GM06990 (cell line): Measurements from ENCODE around the gene RAB41.

ENCODE experiments used
- DNase-seq: peaks from one replicate; pipeline ENCODE4 v3.0.0-alpha.2; 2011; ENCODE audit not compliant: insufficient read length; ENCODE audit errors: extremely low read depth
- H3K27me3 ChIP-seq: replicated peaks from 2 replicates; pipeline ENCODE4 v1.6.0; 2011; ENCODE audit warnings: low read length; ENCODE audit not compliant: control insufficient read depth, insufficient read depth
- H3K36me3 ChIP-seq: 2 replicates; pipeline ENCODE4 v1.5.1; 2011; ENCODE audit warnings: low read length; ENCODE audit not compliant: control insufficient read depth, insufficient read depth
- H3K4me3 ChIP-seq: replicated peaks from 2 replicates; pipeline ENCODE4 v1.5.1; 2011; ENCODE audit warnings: low read depth, mild to moderate bottlenecking, control low read depth, low read length
- TF ChIP-seq, protein P1 (sequence below): IDR thresholded peaks from 2 replicates; pipeline ENCODE4 v1.5.1; 2011; ENCODE audit warnings: low read length, control low read depth, mild to moderate bottlenecking, inconsistent platforms; ENCODE audit not compliant: insufficient read depth, poor library complexity, severe bottlenecking

RAB41 gene

DNA sequence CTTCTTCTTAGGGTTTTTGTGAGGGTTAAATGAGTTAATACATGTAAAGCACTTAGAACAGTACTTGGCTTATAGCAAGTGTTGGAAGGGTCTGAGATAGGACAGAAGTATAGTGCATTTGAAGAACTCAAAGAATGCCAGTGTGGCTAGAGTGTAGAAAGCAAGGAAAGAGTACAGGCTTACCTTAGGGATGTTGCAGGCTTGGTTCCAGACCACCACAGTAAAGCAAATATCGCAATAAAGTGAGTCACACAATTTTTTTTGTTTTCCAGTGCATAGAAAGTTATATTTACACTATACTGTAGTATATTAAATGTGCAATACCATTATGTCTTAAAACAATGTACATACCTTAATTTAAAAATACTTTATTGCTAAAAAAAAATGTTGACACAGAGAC lies 49.2 kb downstream of the RAB41 start:
- H3K36me3 ChIP-seq: no peaks in the 10 kb centered on the region
- no peaks in the 10 kb centered on the region for H3K27me3 ChIP-seq
- TF ChIP-seq, protein P1, sequence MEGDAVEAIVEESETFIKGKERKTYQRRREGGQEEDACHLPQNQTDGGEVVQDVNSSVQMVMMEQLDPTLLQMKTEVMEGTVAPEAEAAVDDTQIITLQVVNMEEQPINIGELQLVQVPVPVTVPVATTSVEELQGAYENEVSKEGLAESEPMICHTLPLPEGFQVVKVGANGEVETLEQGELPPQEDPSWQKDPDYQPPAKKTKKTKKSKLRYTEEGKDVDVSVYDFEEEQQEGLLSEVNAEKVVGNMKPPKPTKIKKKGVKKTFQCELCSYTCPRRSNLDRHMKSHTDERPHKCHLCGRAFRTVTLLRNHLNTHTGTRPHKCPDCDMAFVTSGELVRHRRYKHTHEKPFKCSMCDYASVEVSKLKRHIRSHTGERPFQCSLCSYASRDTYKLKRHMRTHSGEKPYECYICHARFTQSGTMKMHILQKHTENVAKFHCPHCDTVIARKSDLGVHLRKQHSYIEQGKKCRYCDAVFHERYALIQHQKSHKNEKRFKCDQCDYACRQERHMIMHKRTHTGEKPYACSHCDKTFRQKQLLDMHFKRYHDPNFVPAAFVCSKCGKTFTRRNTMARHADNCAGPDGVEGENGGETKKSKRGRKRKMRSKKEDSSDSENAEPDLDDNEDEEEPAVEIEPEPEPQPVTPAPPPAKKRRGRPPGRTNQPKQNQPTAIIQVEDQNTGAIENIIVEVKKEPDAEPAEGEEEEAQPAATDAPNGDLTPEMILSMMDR: no peak

DNA sequence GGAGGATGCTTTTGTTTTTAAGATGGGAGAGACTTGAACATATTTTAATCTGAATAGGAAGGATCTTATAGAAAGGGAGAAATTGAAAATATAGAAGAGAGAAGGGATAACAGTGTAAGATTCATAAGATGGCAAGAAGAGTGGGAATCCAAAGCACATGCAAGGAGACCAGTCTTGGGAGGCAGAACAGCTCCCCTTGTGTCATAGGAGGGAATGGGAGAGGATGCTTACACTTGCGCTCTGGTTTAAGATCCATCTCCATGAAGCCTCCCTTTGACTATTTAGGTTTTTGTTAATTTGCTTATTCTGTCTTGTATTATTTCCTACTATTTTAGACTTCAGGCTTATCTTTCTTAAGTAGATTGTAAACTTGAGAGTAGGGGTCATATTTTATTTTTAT lies 50.6 kb downstream of the RAB41 start:
- H3K36me3 ChIP-seq: no peaks in the 10 kb centered on the region
- no peak for DNase-seq
- no peak overlapping the region for H3K4me3 ChIP-seq
- H3K27me3 ChIP-seq: no peaks in the 10 kb centered on the region
- TF ChIP-seq, protein P1: no peak

More for the DNA sequence above, 49.2 kb downstream of the RAB41 start:
- no peak for DNase-seq
- H3K4me3 ChIP-seq: no peak overlapping the region
